K562 (cell line): ENCODE data around the gene LILRB3. TPM values are rescaled to one million over a fixed set of nuclear protein-coding genes. Genes with fewer than 3 reads are reported as not detected.

Experiments
- ATAC-seq: fragments of 200-7000 bp; cut with Tn5 transposase; 3 replicates; pipeline ENCODE4 v1.9.1; 2020; ENCODE audit warnings: moderate library complexity
- BruUV-seq: library from RNA; stranded (reverse); fragments of 400-500 nt; replicated peaks from 2 replicates; lab custom pipeline; 2021; lab: Mats Ljungman, UMichigan
- CTCF ChIA-PET: fragments of 300-600 bp; formaldehyde crosslinking; extraction: SDS; loops from one replicate; lab custom pipeline; 2021; ENCODE audit warnings: low intra/inter-chr PET ratio; lab: Yijun Ruan, JAX
- POLR2A ChIA-PET: fragments of 300-600, 350-650 bp; sonication (Branson Sonifier 250); formaldehyde crosslinking; extraction: SDS; loops from one replicate; lab custom pipeline; 2021; ENCODE audit warnings: antibody characterized with exemption, inconsistent platforms; lab: Yijun Ruan, JAX
- DNase-seq, 4 experiments: peaks; one replicate each; pipeline versions ENCODE4 v3.0.0 to v3.0.0-alpha.2; 2011 to 2018; ENCODE audit warnings: low spot score in 3 of 4, mixed read lengths in 3 of 4; ENCODE audit errors: extremely low read depth in 1 of 4
- FAIRE-seq: peaks from 2 replicates; lab custom pipeline; 2011; peaks lifted over from hg19 to GRCh38; lab: Jason Lieb, UNC
- H2AFZ ChIP-seq: 2 replicates; pipeline ENCODE4 v1.6.0; 2011; ENCODE audit warnings: low read depth, low read length, control low read depth, inconsistent platforms
- H3K27ac ChIP-seq: fragments of 200-600 bp; 3 replicates; pipeline ENCODE4 v1.8.0; 2011; ENCODE audit warnings: low read depth, mild to moderate bottlenecking, control low read depth, inconsistent platforms, low read length, moderate library complexity, mixed read lengths; ENCODE audit errors: extremely low read depth
- H3K27me3 ChIP-seq, 2 experiments: fragments of 300-600 bp in 1 of 2; 2 replicates in 1 of 2; 3 replicates in 1 of 2; pipeline versions ENCODE4 v1.6.0 to v1.8.0; 2011; ENCODE audit warnings: inconsistent platforms in 2 of 2, low read length in 2 of 2, mild to moderate bottlenecking in 1 of 2, mixed read lengths in 1 of 2, moderate library complexity in 1 of 2; ENCODE audit not compliant: control insufficient read depth in 2 of 2, insufficient read depth in 2 of 2
- H3K36me3 ChIP-seq: fragments of 300-600 bp; 3 replicates; pipeline ENCODE4 v1.8.0; 2011; ENCODE audit warnings: mild to moderate bottlenecking, low read length, inconsistent platforms; ENCODE audit not compliant: control insufficient read depth, insufficient read depth
- H3K4me1 ChIP-seq, 2 experiments: fragments of 200-600 bp in 1 of 2; replicated peaks in 1 of 2; 2 replicates in 1 of 2; 3 replicates in 1 of 2; pipeline versions ENCODE4 v1.5.1 to v1.8.0; 2011; ENCODE audit warnings: inconsistent platforms in 2 of 2, low read length in 2 of 2, mild to moderate bottlenecking in 1 of 2, mixed read lengths in 1 of 2, moderate library complexity in 1 of 2; ENCODE audit not compliant: control insufficient read depth in 2 of 2, insufficient read depth in 2 of 2
- H3K4me2 ChIP-seq: 2 replicates; pipeline ENCODE4 v1.6.1; 2011; ENCODE audit warnings: low read length, control low read depth, inconsistent platforms, mixed read lengths; ENCODE audit not compliant: insufficient read depth
- H3K4me3 ChIP-seq: fragments of 200-600 bp; sonication (generic), shearing (Covaris generic); 2 replicates; pipeline ENCODE4 v1.5.1; 2016; ENCODE audit warnings: control low read depth, inconsistent platforms
- H3K79me2 ChIP-seq: fragments of 200-600 bp; 3 replicates; pipeline ENCODE4 v1.8.0; 2011; ENCODE audit warnings: low read length, inconsistent platforms; ENCODE audit not compliant: control insufficient read depth, insufficient read depth
- H3K9ac ChIP-seq, 2 experiments: 2 replicates each; pipeline versions ENCODE4 v1.6.0 to v1.6.1; 2011; ENCODE audit warnings: low read depth in 2 of 2, low read length in 2 of 2, control low read depth in 1 of 2, inconsistent platforms in 1 of 2, mild to moderate bottlenecking in 1 of 2, mixed read lengths in 1 of 2; ENCODE audit not compliant: insufficient read depth in 1 of 2
- H3K9me1 ChIP-seq: one replicate; pipeline ENCODE4 v1.6.0; 2011; ENCODE audit warnings: inconsistent platforms, mild to moderate bottlenecking, low read length, moderate library complexity; ENCODE audit not compliant: control insufficient read depth, insufficient read depth
- H3K9me3 ChIP-seq: replicated peaks from 2 replicates; pipeline ENCODE4 v1.5.1; 2011; ENCODE audit warnings: low read depth, low read length, inconsistent platforms; ENCODE audit not compliant: control insufficient read depth, insufficient read depth
- H4K20me1 ChIP-seq: replicated peaks from 2 replicates; pipeline ENCODE4 v1.6.1; 2011; ENCODE audit warnings: low read length, inconsistent platforms, mixed read lengths; ENCODE audit not compliant: control insufficient read depth, insufficient read depth
- BRF2 ChIP-seq: IDR thresholded peaks from 3 replicates; pipeline ENCODE4 v1.6.1; 2011; ENCODE audit warnings: borderline replicate concordance, mild to moderate bottlenecking; ENCODE audit not compliant: insufficient read length, insufficient read depth
- CCNT2 ChIP-seq: IDR thresholded peaks from 2 replicates; pipeline ENCODE4 v1.6.1; 2011; ENCODE audit warnings: borderline replicate concordance, low read depth, mild to moderate bottlenecking, moderate library complexity, mixed read lengths, low read length; ENCODE audit not compliant: insufficient read length; ENCODE audit errors: extremely low read depth
- CREB5 ChIP-seq: fragments of 250-450 bp; sonication (Bioruptor Pico); IDR thresholded peaks from 2 replicates; pipeline ENCODE4 v1.5.0; 2020; ENCODE audit warnings: mild to moderate bottlenecking
- EGR1 ChIP-seq: fragments of 450-650 bp; conservative IDR thresholded peaks from 2 replicates; pipeline ENCODE4 v1.6.1; 2017; ENCODE audit warnings: mild to moderate bottlenecking
- EP300 ChIP-seq: IDR thresholded peaks from 2 replicates; pipeline ENCODE4 v1.6.1; 2012; ENCODE audit warnings: low read length, improper control_type of control experiment
- MAZ ChIP-seq, 2 experiments: fragments of 450-650 bp in 1 of 2; sonication (generic) in 1 of 2; formaldehyde crosslinking; IDR thresholded peaks in 1 of 2; conservative IDR thresholded peaks in 1 of 2; 2 replicates each; pipeline versions ENCODE4 v1.4.0 to v1.5.0; 2020; ENCODE audit warnings: mild to moderate bottlenecking in 1 of 2, missing genetic modification reagents in 1 of 2
- PHF21A ChIP-seq: fragments of 450-650 bp; IDR thresholded peaks from 2 replicates; pipeline ENCODE4 v1.6.1; 2017; ENCODE audit warnings: low read depth, borderline replicate concordance
- POLR2G ChIP-seq: fragments of 200-400 bp; formaldehyde crosslinking; IDR thresholded peaks from 2 replicates; pipeline ENCODE4 v1.6.1; 2017; ENCODE audit warnings: low read depth, mild to moderate bottlenecking, antibody characterized with exemption, low read length, moderate library complexity
- RBFOX2 ChIP-seq: fragments of 200-400 bp; formaldehyde crosslinking; IDR thresholded peaks from 2 replicates; pipeline ENCODE4 v1.6.1; 2017; ENCODE audit warnings: low read depth, mild to moderate bottlenecking, low read length, moderate library complexity
- RBM22 ChIP-seq: fragments of 200-400 bp; formaldehyde crosslinking; IDR thresholded peaks from 2 replicates; pipeline ENCODE4 v1.6.1; 2018; ENCODE audit warnings: low read length, low read depth; ENCODE audit not compliant: poor library complexity, severe bottlenecking
- XRCC3 ChIP-seq: fragments of 450-650 bp; IDR thresholded peaks from 2 replicates; pipeline ENCODE4 v1.6.1; 2017; ENCODE audit warnings: mild to moderate bottlenecking, moderate library complexity
- ZBTB7A ChIP-seq: IDR thresholded peaks from 2 replicates; pipeline ENCODE4 v1.6.1; 2011; ENCODE audit warnings: low read depth, mild to moderate bottlenecking, low read length, moderate library complexity, borderline replicate concordance; ENCODE audit not compliant: control insufficient read depth
- ZNF217 ChIP-seq: sonication (generic); formaldehyde crosslinking; IDR thresholded peaks from 2 replicates; pipeline ENCODE4 v1.8.0; 2022; ENCODE audit warnings: mild to moderate bottlenecking, missing genetic modification reagents
- ZNF699 ChIP-seq: fragments of 250-450 bp; sonication (Bioruptor Pico); IDR thresholded peaks from 2 replicates; pipeline ENCODE4 v1.8.0; 2021; ENCODE audit warnings: mild to moderate bottlenecking, moderate library complexity; ENCODE audit not compliant: insufficient replicate concordance
- WGBS: fragments of 100-300 bp; shearing (Covaris generic); methylation state at CpG from one replicate; pipeline ENCODE4 v1.1.6; 2016; ENCODE audit warnings: low coverage, mixed read lengths; ENCODE audit not compliant: insufficient coverage; ENCODE audit errors: missing lambda C conversion rate; 5-methylcytosine and 5-hydroxymethylcytosine counted together
- in situ Hi-C: fragments of 300-500 bp; cut with MboI; formaldehyde crosslinking; loops from 4 replicates; pipeline ENCODE4 v1.15.0; 2018; ENCODE audit warnings: inconsistent platforms, mixed read lengths
- intact Hi-C: fragments of 100-400 bp; cut with micrococcal nuclease; formaldehyde crosslinking; loops from 2 replicates; pipeline ENCODE4 v1.14.2; 2022
- polyA plus RNA-seq, 8 experiments: library from polyadenylated mRNA; depleted of rRNA in 4 of 8; stranded (reverse) in 5 of 8; unstranded in 3 of 8; fragments of >200 nt; fragmentation: Nextera tagmentation in 2 of 8; fragmentation: Illumina TruSeq in 1 of 8; extraction: Ambion mirVana in 2 of 8; extraction: Trizol in 1 of 8; gene quantifications; 2 replicates each; pipeline versions ENCODE4 v1.2.1 to v1.2.3, GENCODE V29; 2011 to 2014; ENCODE audit warnings: inconsistent platforms in 1 of 8, missing spikeins in 1 of 8
- total RNA-seq, 7 experiments: library from RNA; depleted of rRNA in 6 of 7; stranded (reverse); fragments of >200 nt in 6 of 7; fragmentation: Illumina TruSeq in 2 of 7; extraction: Trizol in 2 of 7; gene quantifications; 2 replicates each; pipeline versions ENCODE4 v1.2.1 to v1.2.3, GENCODE V29; 2011 to 2021; ENCODE audit warnings: low replicate concordance in 1 of 7

Gene LILRB3
- total and polyA plus RNA-seq, 9 of the 15 experiments (the other 6 are each of a cell fraction or from before 2014, with no cell fraction given) = 0.01 to 0.09 TPM; not detected in 7

- TF ChIP-seq ZNF699 (CRISPR knock-in tag) (no peak), CREB5 (no peak), BRF2 (no peak), PHF21A (no peak)
These were observed 44.1 kb downstream of the LILRB3 start (continued) for GRCh38 chr19:54178581-54179261.

- H3K9me3 ChIP-seq = no peaks in the 10 kb centered on the region
- CTCF ChIA-PET = no interaction called here
- BruUV-seq = no TSS peak
- H3K4me3 ChIP-seq = no peak overlapping the region
- ATAC-seq (peak; percentile 18; the same call in 2 of the 3 replicates), FAIRE-seq (no peak), DNase-seq (peak in 1 of 4 experiments; percentile 8)
- H4K20me1 ChIP-seq = no peaks in the 10 kb centered on the region; the same call in 1 of the 2 replicates
- H3K9me1 ChIP-seq = no peaks in the 10 kb centered on the region
- in situ Hi-C loops = no loop called here
- no peak overlapping the region for H2AFZ ChIP-seq
- WGBS = 74% methylated on average over 15 of the region's 25 CpGs
- H3K79me2 ChIP-seq = no peaks in the 10 kb centered on the region
- H3K4me1 ChIP-seq = peaks cover 2 to 42% of the 10 kb centered on the region in 2 experiments; a peak in 2 of 5 replicates
- intact Hi-C loops = no loop called here
- H3K36me3 ChIP-seq = peaks cover 24% of the 10 kb centered on the region; the same call in 2 of the 3 replicates
- H3K4me2 ChIP-seq = no peak overlapping the region
- POLR2A ChIA-PET = interaction anchor here (0.5 to 3.4 kb wide), 4 partner anchors 9 to 28 kb away, joined by 3 to 19 read pairs (median 8); partner anchors contain the start of genes MBOAT7, RPS9 and TSEN34
- H3K9ac ChIP-seq = 0 out of 4 replicates have a peak overlapping the region, but pooled peaks of 1 of the 2 experiments have one; percentile 60
- H3K27me3 ChIP-seq = no peaks in the 10 kb centered on the region
- no peak overlapping the region for H3K27ac ChIP-seq
- TF ChIP-seq POLR2G = peak; percentile 77
- peak; percentile 47 for TF ChIP-seq RBFOX2
- TF ChIP-seq MAZ (CRISPR knock-in tag; conservative IDR thresholded peaks at IDR 0.05 in 1 of 2, IDR thresholded peaks at IDR 0.05 in 1 of 2) = 0 out of 4 replicates have a peak, but pooled peaks of 1 of the 2 experiments have one; percentile 27
- TF ChIP-seq ZNF217 (CRISPR knock-in tag) = no peak
- peak; percentile 23 for TF ChIP-seq CCNT2
- peak; percentile 31; the same call in 1 of the 2 replicates for TF ChIP-seq ZBTB7A
- peak; percentile 71 for TF ChIP-seq RBM22
- no peak for TF ChIP-seq EP300
- TF ChIP-seq EGR1 = peak; percentile 61
- no peak for TF ChIP-seq XRCC3
These were observed 48.6 kb downstream of the LILRB3 start for GRCh38 chr19:54173951-54174834.
